Liver (tissue), 9 donors: Measurements from ENCODE around the gene IKZF1. TPM values are rescaled to one million over a fixed set of nuclear protein-coding genes. Genes with fewer than 3 reads are reported as not detected.

ENCODE experiments used
- DNase-seq: peaks from one replicate; pipeline ENCODE4 v3.0.0-alpha.2; 2017; ENCODE audit warnings: low spot score
- H3K27ac ChIP-seq, 2 donors: one replicate each; pipeline ENCODE4 v1.7.0; 2013; ENCODE audit warnings: inconsistent platforms in 2 of 2, low read length in 2 of 2, control low read depth in 1 of 2, low read depth in 1 of 2, mild to moderate bottlenecking in 1 of 2
- H3K27me3 ChIP-seq, 4 donors: one replicate each; pipeline versions ENCODE4 v1.6.1 to v1.7.0; 2013; ENCODE audit warnings: low read length in 3 of 4, inconsistent platforms in 1 of 4, mild to moderate bottlenecking in 1 of 4, moderate library complexity in 1 of 4; ENCODE audit not compliant: control insufficient read depth in 4 of 4, insufficient read depth in 4 of 4
- H3K36me3 ChIP-seq, 4 donors: one replicate each; pipeline versions ENCODE4 v1.6.1 to v1.7.0; 2013; ENCODE audit warnings: low read length in 3 of 4, mild to moderate bottlenecking in 3 of 4, low read depth in 1 of 4, moderate library complexity in 1 of 4; ENCODE audit not compliant: control insufficient read depth in 4 of 4, insufficient read depth in 3 of 4
- H3K4me1 ChIP-seq, 4 donors: one replicate each; pipeline versions ENCODE4 v1.6.1 to v1.7.0; 2013; ENCODE audit warnings: low read length in 3 of 4, mild to moderate bottlenecking in 3 of 4, moderate library complexity in 1 of 4; ENCODE audit not compliant: control insufficient read depth in 4 of 4, insufficient read depth in 4 of 4
- H3K4me3 ChIP-seq, 3 donors: one replicate each; pipeline versions ENCODE4 v1.6.1 to v1.7.0; 2013; ENCODE audit warnings: low read length in 3 of 3, control low read depth in 1 of 3, low read depth in 1 of 3, mild to moderate bottlenecking in 1 of 3
- H3K9ac ChIP-seq, 2 donors: one replicate each; pipeline ENCODE4 v1.7.0; 2013; ENCODE audit warnings: low read length in 2 of 2, mild to moderate bottlenecking in 2 of 2, moderate library complexity in 2 of 2, control low read depth in 1 of 2, low read depth in 1 of 2
- H3K9me3 ChIP-seq, 4 donors: one replicate each; pipeline versions ENCODE4 v1.6.1 to v1.7.0; 2013; ENCODE audit warnings: low read length in 3 of 4; ENCODE audit not compliant: control insufficient read depth in 4 of 4
- FOXA1 ChIP-seq: IDR thresholded peaks from 2 replicates; pipeline ENCODE4 v1.6.1; 2016; ENCODE audit warnings: antibody characterized with exemption
- FOXA2 ChIP-seq: IDR thresholded peaks from 2 replicates; pipeline ENCODE4 v1.6.1; 2016; ENCODE audit warnings: antibody characterized with exemption
- GABPA ChIP-seq, 2 donors: IDR thresholded peaks in 1 of 2; conservative IDR thresholded peaks in 1 of 2; 2 replicates each; pipeline ENCODE4 v1.6.1; 2016; ENCODE audit warnings: antibody characterized with exemption in 2 of 2, mild to moderate bottlenecking in 1 of 2, moderate library complexity in 1 of 2
- HNF4A ChIP-seq, 2 donors: conservative IDR thresholded peaks; 2 replicates each; pipeline ENCODE4 v1.6.1; 2016; ENCODE audit warnings: antibody characterized with exemption in 2 of 2, mild to moderate bottlenecking in 2 of 2
- JUND ChIP-seq, 2 donors: IDR thresholded peaks; 2 replicates each; pipeline ENCODE4 v1.6.1; 2016; ENCODE audit warnings: antibody characterized with exemption in 2 of 2
- NR2F2 ChIP-seq: IDR thresholded peaks from 2 replicates; pipeline ENCODE4 v1.6.1; 2016; ENCODE audit warnings: antibody characterized with exemption
- RAD21 ChIP-seq, 2 donors: IDR thresholded peaks; 2 replicates each; pipeline ENCODE4 v1.6.1; 2016; ENCODE audit warnings: antibody characterized with exemption in 2 of 2, mild to moderate bottlenecking in 2 of 2
- RXRA ChIP-seq, 2 donors: IDR thresholded peaks; 2 replicates each; pipeline ENCODE4 v1.6.1; 2017 to 2018; ENCODE audit warnings: antibody characterized with exemption in 2 of 2, mild to moderate bottlenecking in 1 of 2
- SP1 ChIP-seq: IDR thresholded peaks from 2 replicates; pipeline ENCODE4 v1.6.1; 2018; ENCODE audit warnings: antibody characterized with exemption, mild to moderate bottlenecking
- TAF1 ChIP-seq: conservative IDR thresholded peaks from 2 replicates; pipeline ENCODE4 v1.6.1; 2016; ENCODE audit warnings: antibody characterized with exemption, mild to moderate bottlenecking
- YY1 ChIP-seq: IDR thresholded peaks from 2 replicates; pipeline ENCODE4 v1.6.1; 2016; ENCODE audit warnings: antibody characterized with exemption, mild to moderate bottlenecking
- WGBS: extraction: QIAGEN DNeasy Blood & Tissue Kit; methylation state at CpG from one replicate; pipeline ENCODE4 v1.1.7; 2013; 5-methylcytosine and 5-hydroxymethylcytosine counted together
- polyA plus RNA-seq, 2 donors: library from polyadenylated mRNA; stranded (reverse) in 1 of 2; unstranded in 1 of 2; fragments of 200-250 nt in 1 of 2; fragments of >200 nt in 1 of 2; fragmentation: Nextera tagmentation in 1 of 2; extraction: Ambion mirVana in 1 of 2; gene quantifications; one replicate each; pipeline versions ENCODE4 v1.2.1 to v1.2.3, GENCODE V29; 2013 to 2015
- total RNA-seq, 2 donors: library from RNA; depleted of rRNA; stranded (reverse); fragments of >200 nt; gene quantifications; one replicate each; pipeline ENCODE4 v1.2.3, GENCODE V29; 2014
- TF ChIP-seq, protein P1 (sequence below): IDR thresholded peaks from 2 replicates; pipeline ENCODE4 v1.6.1; 2016; ENCODE audit warnings: antibody characterized with exemption
- TF ChIP-seq, protein P2 (sequence below): IDR thresholded peaks from 2 replicates; pipeline ENCODE4 v1.6.1; 2016; ENCODE audit warnings: antibody characterized with exemption
- TF ChIP-seq, protein P3 (sequence below): IDR thresholded peaks from 2 replicates; pipeline ENCODE4 v1.6.1; 2016; ENCODE audit warnings: antibody characterized with exemption, mild to moderate bottlenecking
- TF ChIP-seq, protein P4 (sequence below): IDR thresholded peaks from 2 replicates; pipeline ENCODE4 v1.6.1; 2016; ENCODE audit warnings: antibody characterized with exemption
- TF ChIP-seq, protein P5 (sequence below): fragments of 150-350 bp; IDR thresholded peaks from 2 replicates; pipeline ENCODE4 v1.5.1; 2017; ENCODE audit warnings: improper control_type of control experiment, low read depth, low read length; ENCODE audit not compliant: missing input control
- donor health status: healthy.
- donor health status: healthy.
- donor health status: healthy.
- donor health status: healthy.
- donor health status: healthy.

IKZF1 gene
- total and polyA plus RNA-seq, 4 donors, result 1.6 to 43.5 (median 6.2) TPM

DNA sequence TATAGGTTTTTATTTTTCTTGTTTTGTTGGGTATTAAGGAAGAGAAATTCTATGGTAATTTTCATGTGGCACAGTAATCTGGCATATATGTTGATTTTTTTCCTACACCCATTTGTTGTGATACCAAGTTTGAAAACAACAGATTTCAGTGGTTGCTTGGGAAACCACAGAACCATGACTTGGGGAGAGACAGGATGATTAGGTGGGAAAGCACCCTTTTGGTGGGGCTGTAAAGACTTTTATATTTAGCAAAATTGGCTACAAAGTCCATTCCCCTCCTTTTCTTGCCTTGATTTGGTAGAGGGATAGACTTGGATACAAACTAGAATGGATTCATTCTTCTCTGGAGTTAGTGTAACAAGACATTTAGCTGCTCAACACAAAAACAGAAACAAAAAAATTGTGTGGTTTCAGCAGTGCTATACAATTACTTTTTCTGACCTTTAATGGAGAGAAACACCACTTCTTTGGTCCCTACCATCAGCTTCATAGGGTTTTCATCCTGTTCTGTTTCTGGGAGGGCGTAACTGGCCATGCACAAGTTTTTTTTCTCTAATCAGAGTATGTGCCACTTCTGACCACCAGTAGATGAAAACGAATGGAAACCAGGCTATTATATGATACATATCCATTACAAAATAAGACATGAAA is 92.9 kb downstream of the IKZF1 start (continued):
- TF ChIP-seq, protein P1, sequence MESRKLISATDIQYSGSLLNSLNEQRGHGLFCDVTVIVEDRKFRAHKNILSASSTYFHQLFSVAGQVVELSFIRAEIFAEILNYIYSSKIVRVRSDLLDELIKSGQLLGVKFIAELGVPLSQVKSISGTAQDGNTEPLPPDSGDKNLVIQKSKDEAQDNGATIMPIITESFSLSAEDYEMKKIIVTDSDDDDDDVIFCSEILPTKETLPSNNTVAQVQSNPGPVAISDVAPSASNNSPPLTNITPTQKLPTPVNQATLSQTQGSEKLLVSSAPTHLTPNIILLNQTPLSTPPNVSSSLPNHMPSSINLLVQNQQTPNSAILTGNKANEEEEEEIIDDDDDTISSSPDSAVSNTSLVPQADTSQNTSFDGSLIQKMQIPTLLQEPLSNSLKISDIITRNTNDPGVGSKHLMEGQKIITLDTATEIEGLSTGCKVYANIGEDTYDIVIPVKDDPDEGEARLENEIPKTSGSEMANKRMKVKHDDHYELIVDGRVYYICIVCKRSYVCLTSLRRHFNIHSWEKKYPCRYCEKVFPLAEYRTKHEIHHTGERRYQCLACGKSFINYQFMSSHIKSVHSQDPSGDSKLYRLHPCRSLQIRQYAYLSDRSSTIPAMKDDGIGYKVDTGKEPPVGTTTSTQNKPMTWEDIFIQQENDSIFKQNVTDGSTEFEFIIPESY, result no peak
- TF ChIP-seq SP1 (no peak), GABPA (IDR thresholded peaks at IDR 0.05 in 1 of 2, conservative IDR thresholded peaks at IDR 0.05 in 1 of 2) (no peak), HNF4A (conservative IDR thresholded peaks at IDR 0.05) (no peak), JUND (IDR thresholded peaks at IDR 0.05) (no peak), NR2F2 (no peak), RAD21 (IDR thresholded peaks at IDR 0.05) (no peak)
- TF ChIP-seq, protein P2, sequence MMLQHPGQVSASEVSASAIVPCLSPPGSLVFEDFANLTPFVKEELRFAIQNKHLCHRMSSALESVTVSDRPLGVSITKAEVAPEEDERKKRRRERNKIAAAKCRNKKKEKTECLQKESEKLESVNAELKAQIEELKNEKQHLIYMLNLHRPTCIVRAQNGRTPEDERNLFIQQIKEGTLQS, result no peak

DNA sequence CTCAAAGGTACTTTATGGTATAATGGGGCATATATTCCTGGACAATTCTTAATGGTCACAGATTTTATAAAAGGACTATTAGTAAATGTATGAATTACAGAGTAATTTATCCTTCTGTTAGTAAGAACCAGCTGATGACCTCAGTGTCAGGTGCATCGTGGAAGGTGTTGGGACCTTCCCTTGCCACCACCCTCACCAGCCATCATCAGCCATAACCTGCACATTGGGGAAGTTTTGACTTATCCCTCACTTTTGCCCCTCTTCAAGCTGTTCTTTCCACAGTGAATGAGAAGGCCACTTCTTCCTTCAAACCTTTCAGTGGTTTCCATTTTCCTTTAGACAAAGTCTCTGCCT is 93.4 kb downstream of the IKZF1 start:
- WGBS, result 60% methylated on average over 1 of the region's 1 CpG
- Histone ChIP-seq H3K27ac (no peak overlapping the region), H3K4me3 (no peak overlapping the region), H3K4me1 (no peaks in the 10 kb centered on the region), H3K9me3 (peaks cover 0 to 2% (median under 1%) of the 10 kb centered on the region in 4 donors), H3K36me3 (no peaks in the 10 kb centered on the region), H3K9ac (no peak overlapping the region), H3K27me3 (peaks cover 0 to 4% (median 2%) of the 10 kb centered on the region in 4 donors)
- no peak for TF ChIP-seq FOXA1
- TF ChIP-seq, protein P3, sequence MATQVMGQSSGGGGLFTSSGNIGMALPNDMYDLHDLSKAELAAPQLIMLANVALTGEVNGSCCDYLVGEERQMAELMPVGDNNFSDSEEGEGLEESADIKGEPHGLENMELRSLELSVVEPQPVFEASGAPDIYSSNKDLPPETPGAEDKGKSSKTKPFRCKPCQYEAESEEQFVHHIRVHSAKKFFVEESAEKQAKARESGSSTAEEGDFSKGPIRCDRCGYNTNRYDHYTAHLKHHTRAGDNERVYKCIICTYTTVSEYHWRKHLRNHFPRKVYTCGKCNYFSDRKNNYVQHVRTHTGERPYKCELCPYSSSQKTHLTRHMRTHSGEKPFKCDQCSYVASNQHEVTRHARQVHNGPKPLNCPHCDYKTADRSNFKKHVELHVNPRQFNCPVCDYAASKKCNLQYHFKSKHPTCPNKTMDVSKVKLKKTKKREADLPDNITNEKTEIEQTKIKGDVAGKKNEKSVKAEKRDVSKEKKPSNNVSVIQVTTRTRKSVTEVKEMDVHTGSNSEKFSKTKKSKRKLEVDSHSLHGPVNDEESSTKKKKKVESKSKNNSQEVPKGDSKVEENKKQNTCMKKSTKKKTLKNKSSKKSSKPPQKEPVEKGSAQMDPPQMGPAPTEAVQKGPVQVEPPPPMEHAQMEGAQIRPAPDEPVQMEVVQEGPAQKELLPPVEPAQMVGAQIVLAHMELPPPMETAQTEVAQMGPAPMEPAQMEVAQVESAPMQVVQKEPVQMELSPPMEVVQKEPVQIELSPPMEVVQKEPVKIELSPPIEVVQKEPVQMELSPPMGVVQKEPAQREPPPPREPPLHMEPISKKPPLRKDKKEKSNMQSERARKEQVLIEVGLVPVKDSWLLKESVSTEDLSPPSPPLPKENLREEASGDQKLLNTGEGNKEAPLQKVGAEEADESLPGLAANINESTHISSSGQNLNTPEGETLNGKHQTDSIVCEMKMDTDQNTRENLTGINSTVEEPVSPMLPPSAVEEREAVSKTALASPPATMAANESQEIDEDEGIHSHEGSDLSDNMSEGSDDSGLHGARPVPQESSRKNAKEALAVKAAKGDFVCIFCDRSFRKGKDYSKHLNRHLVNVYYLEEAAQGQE, result no peak
- TF ChIP-seq RXRA (IDR thresholded peaks at IDR 0.05), result no peak
- no peak for TF ChIP-seq TAF1
- TF ChIP-seq, protein P4, sequence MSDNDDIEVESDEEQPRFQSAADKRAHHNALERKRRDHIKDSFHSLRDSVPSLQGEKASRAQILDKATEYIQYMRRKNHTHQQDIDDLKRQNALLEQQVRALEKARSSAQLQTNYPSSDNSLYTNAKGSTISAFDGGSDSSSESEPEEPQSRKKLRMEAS, result no peak
- no peak for TF ChIP-seq JUND (IDR thresholded peaks at IDR 0.05)
- no peak for TF ChIP-seq FOXA2
- TF ChIP-seq YY1, result no peak
- TF ChIP-seq HNF4A (conservative IDR thresholded peaks at IDR 0.05), result no peak
- TF ChIP-seq, protein P5, sequence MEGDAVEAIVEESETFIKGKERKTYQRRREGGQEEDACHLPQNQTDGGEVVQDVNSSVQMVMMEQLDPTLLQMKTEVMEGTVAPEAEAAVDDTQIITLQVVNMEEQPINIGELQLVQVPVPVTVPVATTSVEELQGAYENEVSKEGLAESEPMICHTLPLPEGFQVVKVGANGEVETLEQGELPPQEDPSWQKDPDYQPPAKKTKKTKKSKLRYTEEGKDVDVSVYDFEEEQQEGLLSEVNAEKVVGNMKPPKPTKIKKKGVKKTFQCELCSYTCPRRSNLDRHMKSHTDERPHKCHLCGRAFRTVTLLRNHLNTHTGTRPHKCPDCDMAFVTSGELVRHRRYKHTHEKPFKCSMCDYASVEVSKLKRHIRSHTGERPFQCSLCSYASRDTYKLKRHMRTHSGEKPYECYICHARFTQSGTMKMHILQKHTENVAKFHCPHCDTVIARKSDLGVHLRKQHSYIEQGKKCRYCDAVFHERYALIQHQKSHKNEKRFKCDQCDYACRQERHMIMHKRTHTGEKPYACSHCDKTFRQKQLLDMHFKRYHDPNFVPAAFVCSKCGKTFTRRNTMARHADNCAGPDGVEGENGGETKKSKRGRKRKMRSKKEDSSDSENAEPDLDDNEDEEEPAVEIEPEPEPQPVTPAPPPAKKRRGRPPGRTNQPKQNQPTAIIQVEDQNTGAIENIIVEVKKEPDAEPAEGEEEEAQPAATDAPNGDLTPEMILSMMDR, result no peak
- no peak for DNase-seq
